ENCODE results near the gene B4GALNT3. TPM values are rescaled to one million over a fixed set of nuclear protein-coding genes. Genes with fewer than 3 reads are reported as not detected.

The B4GALNT3 gene
- total RNA-seq, 1 donor = 0.10 TPM

DNA sequence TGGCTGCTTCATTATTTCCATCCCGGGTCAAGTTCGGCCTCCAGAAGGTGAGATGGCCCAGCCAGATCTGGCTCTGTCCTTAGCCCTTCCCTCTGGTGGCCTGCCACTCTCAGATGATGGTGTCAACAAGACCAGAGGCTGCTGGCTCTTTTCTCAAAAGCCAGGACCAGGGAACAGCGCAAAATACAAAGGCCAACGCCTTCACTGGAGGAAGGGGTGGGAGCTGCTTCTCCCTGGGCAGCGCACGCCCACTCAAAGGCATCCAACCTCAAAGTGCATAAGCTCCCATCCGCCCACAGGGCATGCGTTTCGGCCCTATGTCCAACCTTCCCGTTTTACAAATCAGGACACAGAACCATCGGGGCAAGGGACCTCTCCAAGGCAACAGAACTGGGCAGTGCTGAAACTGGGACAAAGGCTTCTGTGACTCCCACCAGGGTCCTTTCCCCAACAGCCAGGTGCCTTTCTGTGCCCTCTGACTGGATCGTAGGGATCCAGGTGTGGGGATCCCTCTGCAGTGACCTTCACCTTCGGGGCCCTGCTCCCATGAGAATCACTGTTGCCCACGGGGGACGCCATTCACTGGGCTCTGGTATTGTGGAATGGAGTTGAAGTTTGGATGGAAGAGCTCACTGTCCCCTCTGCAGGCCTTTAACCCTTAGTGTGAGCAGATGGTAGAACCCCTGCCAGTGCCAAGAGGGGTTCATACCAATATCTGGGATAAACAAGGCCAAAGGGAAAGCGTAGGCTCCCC, 126.8 kb downstream of the B4GALNT3 start:
- Histone ChIP-seq H3K9me3 (ENCODE audit: low read depth, low read length) (no peaks in the 10 kb centered on the region), H3K4me1 (ENCODE audit: insufficient read depth, low read length) (peaks cover 6% of the 10 kb centered on the region), H3K27me3 (ENCODE audit: insufficient read depth, low read length) (no peaks in the 10 kb centered on the region), H3K4me3 (ENCODE audit: low read length) (no peak overlapping the region)

- H3K4me3 ChIP-seq (ENCODE audit: low read length) = no peak overlapping the region
- H3K27me3 ChIP-seq (ENCODE audit: insufficient read depth, low read length) = no peaks in the 10 kb centered on the region
- H3K9me3 ChIP-seq (ENCODE audit: low read depth, low read length) = no peaks in the 10 kb centered on the region
- H3K4me1 ChIP-seq (ENCODE audit: insufficient read depth, low read length) = peaks cover 13% of the 10 kb centered on the region
These were observed 127.6 kb downstream of the B4GALNT3 start for GRCh38 chr12:587132-588023.

GRCh38 chr12:588024-588322, 128.2 kb downstream of the B4GALNT3 start:
- Histone ChIP-seq H3K9me3 (ENCODE audit: low read depth, low read length) (no peaks in the 10 kb centered on the region), H3K27me3 (ENCODE audit: insufficient read depth, low read length) (no peaks in the 10 kb centered on the region)

GRCh38 chr12:588646-589045, 128.9 kb downstream of the B4GALNT3 start:
- Histone ChIP-seq H3K27me3 (ENCODE audit: insufficient read depth, low read length) (no peaks in the 10 kb centered on the region), H3K4me1 (ENCODE audit: insufficient read depth, low read length) (peaks cover 19% of the 10 kb centered on the region), H3K9me3 (ENCODE audit: low read depth, low read length) (no peaks in the 10 kb centered on the region), H3K4me3 (ENCODE audit: low read length) (no peak overlapping the region)

More at GRCh38 chr12:588024-588322, 128.2 kb downstream of the B4GALNT3 start:
- H3K4me1 ChIP-seq (ENCODE audit: insufficient read depth, low read length) = peaks cover 13% of the 10 kb centered on the region
- no peak overlapping the region for H3K4me3 ChIP-seq (ENCODE audit: low read length)

DNA sequence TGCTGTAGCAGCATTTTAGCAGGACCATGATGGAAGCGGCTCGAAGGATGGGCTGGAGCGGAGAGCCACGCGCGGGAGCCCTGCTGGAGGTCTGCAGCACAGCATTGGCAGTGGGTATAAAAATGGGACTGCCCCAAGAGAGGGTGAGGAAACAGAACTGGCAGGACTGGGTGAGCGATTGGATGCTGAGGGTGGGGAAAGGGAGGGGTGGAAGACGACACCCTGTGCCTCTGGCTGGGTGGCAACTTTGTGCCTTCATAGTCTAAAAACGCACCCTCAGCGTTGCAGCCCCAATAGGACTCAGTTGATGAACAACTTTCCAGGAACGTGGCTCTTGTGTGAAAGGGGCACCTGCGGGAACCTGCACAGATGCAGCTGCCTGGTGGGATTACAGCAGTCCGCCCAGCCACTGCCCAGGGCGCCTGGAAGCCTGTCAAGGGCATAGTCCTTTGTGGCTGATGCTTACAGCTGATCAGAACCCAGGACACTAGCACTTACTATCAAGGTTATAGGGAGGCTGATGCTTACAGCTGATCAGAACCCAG, 130.5 kb downstream of the B4GALNT3 start:
- no peaks in the 10 kb centered on the region for H3K27me3 ChIP-seq (ENCODE audit: insufficient read depth, low read length)
- no peak overlapping the region for H3K4me3 ChIP-seq (ENCODE audit: low read length)
- H3K4me1 ChIP-seq (ENCODE audit: insufficient read depth, low read length) = peaks cover 27% of the 10 kb centered on the region
- H3K9me3 ChIP-seq (ENCODE audit: low read depth, low read length) = no peaks in the 10 kb centered on the region

DNA sequence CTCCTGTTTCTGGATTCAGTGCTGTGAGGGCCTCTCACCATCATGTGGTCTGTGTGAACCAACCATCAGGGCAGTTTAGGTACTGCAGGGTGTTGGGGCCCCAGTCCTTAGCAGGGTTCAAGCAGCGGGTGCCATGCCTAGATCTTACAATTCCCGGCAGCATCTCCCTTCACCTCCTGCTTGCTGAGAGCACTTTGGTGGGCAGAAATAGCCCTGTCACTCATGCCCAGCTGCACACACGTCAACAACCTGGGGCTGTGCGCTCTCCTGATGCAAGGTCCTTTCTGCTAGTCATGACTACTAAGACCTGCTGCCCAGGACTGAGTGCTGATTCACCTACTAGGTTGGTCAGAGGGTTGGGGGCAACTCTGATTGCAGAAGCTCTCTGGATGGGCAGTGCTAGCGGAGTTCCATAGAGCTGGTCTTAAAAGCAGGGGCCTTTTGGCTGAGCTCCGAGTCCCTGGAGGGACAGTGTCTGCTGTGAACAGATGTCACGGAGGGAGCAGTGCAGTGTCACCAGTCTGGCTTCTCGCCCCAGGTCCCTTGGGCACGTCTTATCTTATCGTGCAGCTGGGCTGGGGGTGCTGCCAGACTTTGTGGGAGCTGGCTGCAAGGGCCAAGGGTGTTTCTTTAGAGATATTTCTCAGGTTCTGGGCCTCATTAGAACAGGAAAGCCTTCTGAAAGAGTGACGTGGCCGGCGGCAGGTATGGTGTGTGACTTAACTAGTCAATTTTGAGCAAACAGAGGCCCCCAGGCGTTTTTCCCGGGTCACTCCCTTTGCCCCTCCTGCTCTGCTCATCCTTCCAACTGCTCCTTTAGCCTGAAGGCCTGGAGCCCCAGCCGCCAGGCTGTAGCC, 131.7 kb downstream of the B4GALNT3 start:
- H3K9me3 ChIP-seq (ENCODE audit: low read depth, low read length) = no peaks in the 10 kb centered on the region
- H3K4me3 ChIP-seq (ENCODE audit: low read length) = no peak overlapping the region
- H3K27me3 ChIP-seq (ENCODE audit: insufficient read depth, low read length) = no peaks in the 10 kb centered on the region
- H3K4me1 ChIP-seq (ENCODE audit: insufficient read depth, low read length) = peaks cover 27% of the 10 kb centered on the region

DNA sequence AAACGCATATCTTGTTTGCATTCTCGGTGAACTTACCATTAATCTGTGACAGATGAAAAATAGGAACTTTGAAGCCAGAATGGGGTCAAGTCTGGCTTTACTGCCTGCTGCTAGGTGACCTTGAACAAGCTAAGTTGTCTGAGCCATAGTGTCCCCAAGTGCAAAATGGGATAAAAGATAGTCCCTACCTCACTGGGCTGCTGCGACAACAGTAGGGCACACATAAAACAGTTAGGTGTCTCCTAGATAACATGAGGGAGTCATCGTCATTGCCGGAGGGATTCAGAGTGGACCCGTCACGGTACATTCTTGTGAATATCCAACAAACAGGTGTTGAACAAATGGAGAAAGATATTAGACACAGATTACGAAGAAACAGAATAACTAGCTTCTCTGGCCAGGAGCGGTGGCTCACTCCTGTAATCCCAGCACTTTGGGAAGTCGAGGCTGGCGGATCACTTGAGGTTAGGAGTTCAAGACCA, 132.3 kb downstream of the B4GALNT3 start:
- H3K4me3 ChIP-seq (ENCODE audit: low read length) = no peak overlapping the region
- peaks cover 27% of the 10 kb centered on the region for H3K4me1 ChIP-seq (ENCODE audit: insufficient read depth, low read length)
- H3K9me3 ChIP-seq (ENCODE audit: low read depth, low read length) = no peaks in the 10 kb centered on the region
- no peaks in the 10 kb centered on the region for H3K27me3 ChIP-seq (ENCODE audit: insufficient read depth, low read length)

- peaks cover 27% of the 10 kb centered on the region for H3K4me1 ChIP-seq (ENCODE audit: insufficient read depth, low read length)
- no peaks in the 10 kb centered on the region for H3K27me3 ChIP-seq (ENCODE audit: insufficient read depth, low read length)
- H3K9me3 ChIP-seq (ENCODE audit: low read depth, low read length) = no peaks in the 10 kb centered on the region
- H3K4me3 ChIP-seq (ENCODE audit: low read length) = no peak overlapping the region
These were observed 133.9 kb downstream of the B4GALNT3 start for GRCh38 chr12:593396-594270.

GRCh38 chr12:597926-598568, 138.3 kb downstream of the B4GALNT3 start:
- peaks cover 13% of the 10 kb centered on the region for H3K4me1 ChIP-seq (ENCODE audit: insufficient read depth, low read length)
- no peaks in the 10 kb centered on the region for H3K27me3 ChIP-seq (ENCODE audit: insufficient read depth, low read length)
- no peaks in the 10 kb centered on the region for H3K9me3 ChIP-seq (ENCODE audit: low read depth, low read length)
- H3K4me3 ChIP-seq (ENCODE audit: low read length) = no peak overlapping the region

GRCh38 chr12:599756-600155, 140.0 kb downstream of the B4GALNT3 start:
- Histone ChIP-seq H3K27me3 (ENCODE audit: insufficient read depth, low read length) (no peaks in the 10 kb centered on the region), H3K9me3 (ENCODE audit: low read depth, low read length) (no peaks in the 10 kb centered on the region), H3K4me3 (ENCODE audit: low read length) (no peak overlapping the region), H3K4me1 (ENCODE audit: insufficient read depth, low read length) (peaks cover under 1% of the 10 kb centered on the region)

- Histone ChIP-seq H3K4me1 (ENCODE audit: insufficient read depth, low read length) (peaks cover 11% of the 10 kb centered on the region), H3K4me3 (ENCODE audit: low read length) (no peak overlapping the region), H3K27me3 (ENCODE audit: insufficient read depth, low read length) (no peaks in the 10 kb centered on the region), H3K9me3 (ENCODE audit: low read depth, low read length) (no peaks in the 10 kb centered on the region)
These were observed 142.4 kb downstream of the B4GALNT3 start for GRCh38 chr12:601976-602699.

DNA sequence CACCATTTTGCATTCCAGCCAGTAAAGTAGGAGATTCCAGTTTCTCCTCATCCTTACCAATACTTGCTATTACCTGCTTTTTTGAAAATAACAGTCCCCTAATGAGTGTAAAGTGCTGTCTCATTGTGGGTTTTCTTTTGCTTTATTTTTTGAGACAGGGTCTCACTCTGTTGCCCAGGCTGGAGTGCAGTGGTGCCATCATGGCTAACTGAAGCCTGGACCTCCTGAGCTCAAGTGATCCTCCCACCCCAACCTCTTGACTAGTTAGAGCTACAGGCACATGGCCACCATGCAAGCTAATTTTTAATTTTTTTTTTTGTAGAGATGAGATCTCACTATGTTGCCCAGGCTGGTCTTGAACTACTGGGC, 142.9 kb downstream of the B4GALNT3 start:
- H3K9me3 ChIP-seq (ENCODE audit: low read depth, low read length) = no peaks in the 10 kb centered on the region
- H3K4me1 ChIP-seq (ENCODE audit: insufficient read depth, low read length) = peaks cover 16% of the 10 kb centered on the region
- H3K4me3 ChIP-seq (ENCODE audit: low read length) = no peak overlapping the region
- H3K27me3 ChIP-seq (ENCODE audit: insufficient read depth, low read length) = no peaks in the 10 kb centered on the region

- Histone ChIP-seq H3K9me3 (ENCODE audit: low read depth, low read length) (no peaks in the 10 kb centered on the region), H3K27me3 (ENCODE audit: insufficient read depth, low read length) (no peaks in the 10 kb centered on the region), H3K4me1 (ENCODE audit: insufficient read depth, low read length) (peaks cover 31% of the 10 kb centered on the region), H3K4me3 (ENCODE audit: low read length) (no peak overlapping the region)
These were observed 145.2 kb downstream of the B4GALNT3 start for GRCh38 chr12:604956-605355.

All from mononuclear cell (primary cell).